Activated CD8-positive, alpha-beta T cell treated with anti-CD3 and anti-CD28 coated beads for 36 hours (primary cell): ENCODE measurements around the gene GPANK1. TPM values are rescaled to one million over a fixed set of nuclear protein-coding genes. Genes with fewer than 3 reads are reported as not detected.
A peak's percentile ranks its signal among the peaks of the same experiment; 100 is the strongest.

Experiments
- ATAC-seq: fragments of 200-7000 bp; cut with Tn5 transposase; one replicate; pipeline ENCODE4 v1.10.0; 2021; ENCODE audit warnings: mild to moderate bottlenecking, moderate library complexity
- CTCF ChIA-PET: fragments of 350-600 bp; sonication (Branson Sonifier 250); formaldehyde crosslinking; loops from one replicate; lab custom pipeline; 2021; ENCODE audit warnings: antibody characterized with exemption; lab: Charles Lee
- POLR2A ChIA-PET: fragments of 350-600 bp; sonication (Branson Sonifier 250); formaldehyde crosslinking; loops from one replicate; lab custom pipeline; 2021; ENCODE audit warnings: antibody characterized with exemption; lab: Charles Lee
- DNase-seq: peaks from one replicate; pipeline ENCODE4 v3.0.0-alpha.2; 2020
- H3K27ac Mint-ChIP-seq: one replicate; pipeline ENCODE4 v1.8.0; 2021; ENCODE audit warnings: mild to moderate bottlenecking, mixed read lengths
- H3K27me3 Mint-ChIP-seq: one replicate; pipeline ENCODE4 v1.8.0; 2021; ENCODE audit warnings: mixed read lengths
- H3K36me3 Mint-ChIP-seq: one replicate; pipeline ENCODE4 v1.8.0; 2021; ENCODE audit warnings: low read depth, mixed read lengths
- H3K4me1 Mint-ChIP-seq: one replicate; pipeline ENCODE4 v1.8.0; 2021; ENCODE audit warnings: low read depth, mixed read lengths
- H3K4me3 Mint-ChIP-seq: one replicate; pipeline ENCODE4 v1.8.0; 2021; ENCODE audit warnings: mild to moderate bottlenecking, moderate library complexity, mixed read lengths
- H3K9me3 Mint-ChIP-seq: one replicate; pipeline ENCODE4 v1.8.0; 2021; ENCODE audit warnings: mixed read lengths
- intact Hi-C: fragments of 100-400 bp; cut with micrococcal nuclease; formaldehyde crosslinking; loops from one replicate; pipeline ENCODE4 v1.10.0; 2022
- total RNA-seq, 2 experiments: library from RNA; stranded (reverse); gene quantifications; one replicate each; pipeline ENCODE4 v1.2.3, GENCODE V29; 2021
- TF ChIP-seq, protein P1 (sequence below): fragments of 200-600 bp; IDR thresholded peaks from one replicate; pipeline ENCODE4 v1.8.0; 2022; ENCODE audit warnings: antibody characterized with exemption, mild to moderate bottlenecking

The GPANK1 gene
- total RNA-seq, 2 experiments from 2014 or later, result 29.4 to 30.9 TPM

- Mint-ChIP-seq H3K9me3 (no peaks in the 10 kb centered on the region), H3K4me3 (no peak overlapping the region), H3K36me3 (peaks cover 59% of the 10 kb centered on the region), H3K4me1 (peaks cover 17% of the 10 kb centered on the region), H3K27me3 (no peaks in the 10 kb centered on the region), H3K27ac (peak overlapping the region; percentile 73)
- DNase-seq (no peak), ATAC-seq (no peak)
- TF ChIP-seq, protein P1, sequence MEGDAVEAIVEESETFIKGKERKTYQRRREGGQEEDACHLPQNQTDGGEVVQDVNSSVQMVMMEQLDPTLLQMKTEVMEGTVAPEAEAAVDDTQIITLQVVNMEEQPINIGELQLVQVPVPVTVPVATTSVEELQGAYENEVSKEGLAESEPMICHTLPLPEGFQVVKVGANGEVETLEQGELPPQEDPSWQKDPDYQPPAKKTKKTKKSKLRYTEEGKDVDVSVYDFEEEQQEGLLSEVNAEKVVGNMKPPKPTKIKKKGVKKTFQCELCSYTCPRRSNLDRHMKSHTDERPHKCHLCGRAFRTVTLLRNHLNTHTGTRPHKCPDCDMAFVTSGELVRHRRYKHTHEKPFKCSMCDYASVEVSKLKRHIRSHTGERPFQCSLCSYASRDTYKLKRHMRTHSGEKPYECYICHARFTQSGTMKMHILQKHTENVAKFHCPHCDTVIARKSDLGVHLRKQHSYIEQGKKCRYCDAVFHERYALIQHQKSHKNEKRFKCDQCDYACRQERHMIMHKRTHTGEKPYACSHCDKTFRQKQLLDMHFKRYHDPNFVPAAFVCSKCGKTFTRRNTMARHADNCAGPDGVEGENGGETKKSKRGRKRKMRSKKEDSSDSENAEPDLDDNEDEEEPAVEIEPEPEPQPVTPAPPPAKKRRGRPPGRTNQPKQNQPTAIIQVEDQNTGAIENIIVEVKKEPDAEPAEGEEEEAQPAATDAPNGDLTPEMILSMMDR, result no peak
- intact Hi-C loops, result no loop called here
- ChIA-PET POLR2A (interaction anchor here (5.4 to 16.2 kb wide), 2 partner anchors 11 to 19 kb away, joined by 24 to 235 read pairs; no protein-coding TSS in a partner anchor), CTCF (no interaction called here)
These were observed 19.5 kb downstream of the GPANK1 start for GRCh38 chr6:31645325-31645724.

DNA sequence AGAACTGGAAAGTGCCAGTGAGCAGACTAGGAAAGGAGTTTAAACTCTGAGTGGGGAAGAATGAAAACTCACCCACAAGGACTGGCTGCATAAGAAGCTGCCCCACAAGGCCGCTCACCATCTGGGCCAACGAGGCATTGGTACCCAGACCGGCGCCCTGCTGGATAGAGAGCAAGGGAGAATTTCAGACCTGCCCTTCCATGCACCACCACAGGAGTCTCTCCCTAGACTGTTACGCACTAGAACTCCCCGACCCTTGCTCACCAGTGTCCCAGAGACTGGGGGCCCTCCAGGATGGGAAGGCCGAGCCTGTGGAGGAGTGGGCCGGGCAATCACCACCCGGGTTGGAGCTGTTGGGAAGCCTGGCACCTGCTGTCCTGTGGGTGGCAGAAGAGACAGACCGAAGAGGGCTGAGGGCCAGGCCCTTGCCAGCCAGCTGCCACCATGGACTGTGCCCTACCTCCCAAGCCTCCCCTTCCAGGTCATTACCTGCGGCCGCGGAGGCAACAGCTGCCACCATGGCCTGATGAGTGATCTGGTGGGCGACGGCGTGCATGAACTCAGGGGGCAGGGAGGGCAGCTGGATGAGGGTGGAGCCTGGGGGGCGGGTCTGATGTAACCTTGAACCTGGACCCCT is 20.9 kb downstream of the GPANK1 start:
- CTCF ChIA-PET, result interaction anchor here (1.3 kb wide), 1 partner anchor 167 kb away, joined by 3 read pairs; no protein-coding TSS in a partner anchor

GRCh38 chr6:31642798-31643570 is 21.8 kb downstream of the GPANK1 start:
- TF ChIP-seq, protein P1, result no peak
- no peaks in the 10 kb centered on the region for H3K27me3 Mint-ChIP-seq
- H3K4me3 Mint-ChIP-seq, result no peak overlapping the region
- H3K27ac Mint-ChIP-seq, result no peak overlapping the region
- ATAC-seq, result no peak
- peaks cover 52% of the 10 kb centered on the region for H3K36me3 Mint-ChIP-seq
- peaks cover 9% of the 10 kb centered on the region for H3K4me1 Mint-ChIP-seq
- H3K9me3 Mint-ChIP-seq, result no peaks in the 10 kb centered on the region
- DNase-seq, result no peak
- ChIA-PET CTCF (interaction anchor here (1.3 kb wide), 1 partner anchor 166 kb away, joined by 3 read pairs; no protein-coding TSS in a partner anchor), POLR2A (interaction anchor here (0.8 to 16.2 kb wide), 6 partner anchors 9 to 60 kb away, joined by 3 to 235 read pairs (median 6); partner anchors contain the start of genes ABHD16A, BAG6, C6orf47 and GPANK1)
- intact Hi-C loops, result no loop called here

More for the DNA sequence above, 20.9 kb downstream of the GPANK1 start:
- POLR2A ChIA-PET, result interaction anchor here (0.8 to 16.2 kb wide), 6 partner anchors 8 to 21 kb away, joined by 3 to 235 read pairs (median 6); partner anchors contain the start of genes BAG6, C6orf47 and GPANK1
- TF ChIP-seq, protein P1, result no peak
- no peak overlapping the region for H3K27ac Mint-ChIP-seq
- DNase-seq, result no peak
- ATAC-seq, result no peak
- H3K27me3 Mint-ChIP-seq, result no peaks in the 10 kb centered on the region
- no peaks in the 10 kb centered on the region for H3K9me3 Mint-ChIP-seq
- intact Hi-C loops, result no loop called here
- H3K4me3 Mint-ChIP-seq, result no peak overlapping the region
- H3K4me1 Mint-ChIP-seq, result peaks cover 12% of the 10 kb centered on the region
- H3K36me3 Mint-ChIP-seq, result peaks cover 55% of the 10 kb centered on the region

DNA sequence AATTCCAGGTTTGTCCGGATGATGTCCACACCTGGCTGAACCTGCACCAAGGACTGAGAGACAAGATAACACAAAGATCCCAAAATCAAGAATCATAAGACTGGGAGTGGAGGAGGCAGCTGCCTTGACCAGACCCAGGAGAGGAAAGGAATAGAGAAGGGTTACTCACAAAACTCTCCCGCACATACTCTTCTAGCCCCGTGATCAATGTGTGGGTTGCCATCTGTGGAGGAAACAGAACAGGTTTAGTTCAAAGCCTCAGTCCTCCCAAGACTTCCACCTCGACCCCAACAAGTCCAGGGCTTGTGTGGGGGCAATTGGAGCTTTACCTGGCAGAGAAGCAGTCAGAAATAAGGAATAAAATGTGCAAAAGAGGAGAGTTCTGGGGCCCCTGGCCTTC is 23.4 kb downstream of the GPANK1 start:
- H3K4me1 Mint-ChIP-seq, result peaks cover 9% of the 10 kb centered on the region
- no peaks in the 10 kb centered on the region for H3K9me3 Mint-ChIP-seq
- DNase-seq (no peak), ATAC-seq (no peak)
- H3K27ac Mint-ChIP-seq, result peak overlapping the region; percentile 18
- ChIA-PET POLR2A (interaction anchor here (1.2 to 16.2 kb wide), 3 partner anchors 10 to 15 kb away, joined by 3 to 235 read pairs (median 62); partner anchors contain the start of genes APOM and BAG6), CTCF (no interaction called here)
- H3K4me3 Mint-ChIP-seq, result no peak overlapping the region
- intact Hi-C loops, result no loop called here
- peaks cover 50% of the 10 kb centered on the region for H3K36me3 Mint-ChIP-seq
- TF ChIP-seq, protein P1, result no peak
- H3K27me3 Mint-ChIP-seq, result no peaks in the 10 kb centered on the region
